Psoas muscle (tissue), 8 donors: ENCODE results near the gene UPK1A. TPM values are rescaled to one million over a fixed set of nuclear protein-coding genes. Genes with fewer than 3 reads are reported as not detected.

Experiments used
- ATAC-seq, 4 donors: fragments of 200-7000 bp; cut with Tn5 transposase; one replicate each; pipeline ENCODE4 v1.9.1; 2020; ENCODE audit warnings: moderate library complexity in 3 of 4, mild to moderate bottlenecking in 2 of 4
- DNase-seq, 2 donors: peaks; one replicate each; pipeline ENCODE4 v3.0.0-alpha.2; 2020
- H3K27ac ChIP-seq: fragments of 200-600 bp; one replicate; pipeline ENCODE4 v1.8.0; 2022
- H3K27me3 ChIP-seq, 3 donors: fragments of 200-600 bp in 1 of 3; one replicate each; pipeline versions ENCODE4 v1.6.1 to v1.8.0; 2013 to 2022; ENCODE audit warnings: low read length in 2 of 3, mild to moderate bottlenecking in 2 of 3, moderate library complexity in 1 of 3; ENCODE audit not compliant: insufficient read depth in 3 of 3
- H3K36me3 ChIP-seq, 2 donors: fragments of 200-600 bp in 1 of 2; one replicate each; pipeline versions ENCODE4 v1.6.1 to v1.8.0; 2013 to 2022; ENCODE audit warnings: low read depth in 1 of 2, mild to moderate bottlenecking in 1 of 2, moderate library complexity in 1 of 2; ENCODE audit not compliant: insufficient read depth in 1 of 2
- H3K4me1 ChIP-seq: fragments of 200-600 bp; one replicate; pipeline ENCODE4 v1.8.0; 2022
- H3K4me3 ChIP-seq: fragments of 200-600 bp; one replicate; pipeline ENCODE4 v1.8.0; 2022; ENCODE audit warnings: mild to moderate bottlenecking
- H3K9me3 ChIP-seq: fragments of 200-600 bp; one replicate; pipeline ENCODE4 v1.8.0; 2022
- CTCF ChIP-seq: fragments of 200-600 bp; IDR thresholded peaks from one replicate; pipeline ENCODE4 v1.8.0; 2022; ENCODE audit warnings: antibody characterized with exemption
- WGBS, 3 donors: extraction: QIAGEN DNeasy Blood & Tissue Kit; methylation state at CpG; one replicate each; pipeline versions ENCODE4 v1.1.6 to v1.1.7; 2013; 5-methylcytosine and 5-hydroxymethylcytosine counted together
- intact Hi-C, 2 donors: fragments of 100-400 bp; cut with DNase I; formaldehyde crosslinking; loops; one replicate each; pipeline versions ENCODE4 v1.11.0 to v1.14.2; 2022
- polyA plus RNA-seq, 3 donors: library from polyadenylated mRNA; stranded (reverse); fragments of 200-250 nt; gene quantifications; one replicate each; pipeline ENCODE4 v1.2.3, GENCODE V29; 2013
- total RNA-seq, 4 donors: library from RNA; stranded (reverse); fragmentation: NEBNext Ultra II Directional in 2 of 4; extraction: Animal tissue kit (Norgen Biotek cat#: 25700) in 2 of 4; gene quantifications; one replicate each; pipeline versions ENCODE4 v1.2.1 to v1.2.4, GENCODE V29; 2021 to 2023
- donor health status: healthy with polysubstance abuse.
- donor health status: DM: no; HTN: no; CAD: no; lungs with moderate emphysema.
- donor health status: Bipolar disorder and iron deficiency.
- donor health status: healthy.
- donor health status: DM: yes; HTN: yes; CAD: no.
- donor health status: DM: no; HTN: no; CAD: no.
- donor health status: DM: no; HTN: no; CAD: no.
- donor health status: DM: yes; HTN: yes; CAD: no.

Gene UPK1A
- total and polyA plus RNA-seq, 7 donors, result 0.17 to 0.31 (median 0.24) TPM; not detected in 4

DNA sequence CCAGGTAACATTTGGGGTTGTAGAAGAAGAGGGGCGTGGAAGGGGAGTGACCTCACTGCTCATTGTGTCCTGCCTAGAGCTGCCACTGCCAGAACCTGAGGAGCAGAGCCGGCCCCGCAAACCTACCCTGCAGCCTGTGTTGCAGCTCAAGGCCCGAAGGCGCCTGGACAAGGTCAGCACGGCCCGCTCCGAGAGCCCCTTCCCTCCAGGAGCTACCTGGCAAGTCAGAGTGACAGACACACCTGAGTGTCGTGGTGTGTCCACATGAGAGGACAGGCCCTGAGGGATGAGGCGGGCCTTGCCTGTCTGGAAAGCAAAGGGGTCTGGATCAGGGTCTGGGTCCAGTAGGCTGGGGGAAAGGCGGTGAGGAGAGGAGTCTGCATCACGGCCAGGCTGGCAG is 58.2 kb downstream of the UPK1A start:
- Histone ChIP-seq H3K9me3 (no peaks in the 10 kb centered on the region), H3K36me3 (peaks cover 17 to 97% of the 10 kb centered on the region in 2 donors), H3K4me3 (no peak overlapping the region), H3K27ac (no peak overlapping the region), H3K27me3 (no peaks in the 10 kb centered on the region), H3K4me1 (peaks cover 5% of the 10 kb centered on the region)
- no peak for TF ChIP-seq CTCF
- ATAC-seq (no peak), DNase-seq (no peak)
- 94 to 96% (median 95%) methylated on average over 12 of the region's 12 CpGs for WGBS, 3 donors
- intact Hi-C loops, result loop anchor here in 1 of 2 donors (2.0 kb wide), 1 partner anchor 14 kb away; no protein-coding TSS in a partner anchor

GRCh38 chr19:35725216-35725861 is 59.0 kb downstream of the UPK1A start:
- Histone ChIP-seq H3K4me1 (no peaks in the 10 kb centered on the region), H3K36me3 (peaks cover 19 to 98% of the 10 kb centered on the region in 2 donors), H3K9me3 (no peaks in the 10 kb centered on the region), H3K27me3 (no peaks in the 10 kb centered on the region), H3K4me3 (no peak overlapping the region), H3K27ac (no peak overlapping the region)
- DNase-seq (no peak), ATAC-seq (no peak)
- no peak for TF ChIP-seq CTCF
- WGBS, 3 donors, result 92 to 95% (median 93%) methylated on average over 23 of the region's 23 CpGs
- intact Hi-C loops, result loop anchor here in 1 of 2 donors (2.0 kb wide), 1 partner anchor 13 kb away; no protein-coding TSS in a partner anchor

GRCh38 chr19:35727053-35727955 is 61.0 kb downstream of the UPK1A start:
- Histone ChIP-seq H3K4me3 (no peak overlapping the region), H3K9me3 (no peaks in the 10 kb centered on the region), H3K4me1 (no peaks in the 10 kb centered on the region), H3K36me3 (peaks cover 19 to 100% of the 10 kb centered on the region in 2 donors), H3K27me3 (no peaks in the 10 kb centered on the region), H3K27ac (no peak overlapping the region)
- no peak for ATAC-seq
- DNase-seq, result no peak
- WGBS, 3 donors, result 91 to 93% (median 92%) methylated on average over 25 of the region's 25 CpGs
- intact Hi-C loops, result no loop called here
- no peak for TF ChIP-seq CTCF

Other genes starting within 250 kb of the UPK1A start
- under 1 TPM in 3 of 4 donors, not detected in 1; 0.13 to 0.47 (median 0.41) TPM for gene FFAR2, start 218.3 kb upstream of the UPK1A start, total RNA-seq
- gene FFAR2, start 218.3 kb upstream of the UPK1A start, polyA plus RNA-seq, result under 1 TPM; 0.07 to 0.16 (median 0.08) TPM
- not detected for gene KRTDAP, start 176.1 kb upstream of the UPK1A start, total RNA-seq
- gene KRTDAP, start 176.1 kb upstream of the UPK1A start, polyA plus RNA-seq, result not detected
- under 1 TPM in 3 of 4 donors, not detected in 1; 0.44 to 0.63 (median 0.45) TPM for gene DMKN, start 152.9 kb upstream of the UPK1A start, total RNA-seq
- gene DMKN, start 152.9 kb upstream of the UPK1A start, polyA plus RNA-seq, result under 1 TPM; 0.21 to 0.77 (median 0.73) TPM
- not detected for gene SBSN, start 138.2 kb upstream of the UPK1A start, total RNA-seq
- under 1 TPM in 1 of 3 donors, not detected in 2; 0.09 TPM for gene SBSN, start 138.2 kb upstream of the UPK1A start, polyA plus RNA-seq
- gene GAPDHS, start 133.1 kb upstream of the UPK1A start, total RNA-seq, result not detected
- gene GAPDHS, start 133.1 kb upstream of the UPK1A start, polyA plus RNA-seq, result not detected
- gene TMEM147, start 120.9 kb upstream of the UPK1A start, total RNA-seq, result 100 to 1,000 TPM in 1 of 4 donors, 10 to 100 TPM in 3; 77.1 to 103 (median 85.5) TPM
- 100 to 1,000 TPM; 143 to 245 (median 202) TPM for gene TMEM147, start 120.9 kb upstream of the UPK1A start, polyA plus RNA-seq
- not detected for gene ATP4A, start 102.9 kb upstream of the UPK1A start, total RNA-seq
- gene ATP4A, start 102.9 kb upstream of the UPK1A start, polyA plus RNA-seq, result not detected
- gene PMIS2, start 80.3 kb upstream of the UPK1A start, total RNA-seq, result not detected
- gene PMIS2, start 80.3 kb upstream of the UPK1A start, polyA plus RNA-seq, result not detected
- 1 to 10 TPM; 2.5 to 6.1 (median 4.8) TPM for gene HAUS5, start 53.8 kb upstream of the UPK1A start, total RNA-seq
- gene HAUS5, start 53.8 kb upstream of the UPK1A start, polyA plus RNA-seq, result 1 to 10 TPM; 3.3 to 3.9 (median 3.6) TPM
- gene RBM42, start 37.5 kb upstream of the UPK1A start, total RNA-seq, result 10 to 100 TPM; 50.1 to 68.1 (median 59.1) TPM
- gene RBM42, start 37.5 kb upstream of the UPK1A start, polyA plus RNA-seq, result 10 to 100 TPM; 53.2 to 69.1 (median 61.1) TPM
- not detected for gene ETV2, start 24.8 kb upstream of the UPK1A start, total RNA-seq
- under 1 TPM; 0.19 to 0.23 (median 0.20) TPM for gene ETV2, start 24.8 kb upstream of the UPK1A start, polyA plus RNA-seq
- gene COX6B1, start 18.2 kb upstream of the UPK1A start, total RNA-seq, result 100 to 1,000 TPM; 631 to 878 (median 757) TPM
- gene COX6B1, start 18.2 kb upstream of the UPK1A start, polyA plus RNA-seq, result 1,000 to 10,000 TPM in 2 of 3 donors, 100 to 1,000 TPM in 1; 912 to 1,724 (median 1,459) TPM
- gene ZBTB32, start 38.0 kb downstream of the UPK1A start, total RNA-seq, result not detected
- gene ZBTB32, start 38.0 kb downstream of the UPK1A start, polyA plus RNA-seq, result under 1 TPM in 2 of 3 donors, not detected in 1; 0.08 to 0.10 TPM
- gene KMT2B, start 51.5 kb downstream of the UPK1A start, total RNA-seq, result 10 to 100 TPM; 18.0 to 29.0 (median 23.4) TPM
- 10 to 100 TPM; 13.4 to 20.0 (median 19.2) TPM for gene KMT2B, start 51.5 kb downstream of the UPK1A start, polyA plus RNA-seq
- gene IGFLR1, start 75.9 kb downstream of the UPK1A start, total RNA-seq, result 10 to 100 TPM in 1 of 4 donors, 1 to 10 TPM in 3; 2.0 to 12.4 (median 2.4) TPM
- 10 to 100 TPM in 1 of 3 donors, 1 to 10 TPM in 2; 5.8 to 11.9 (median 9.9) TPM for gene IGFLR1, start 75.9 kb downstream of the UPK1A start, polyA plus RNA-seq
- 10 to 100 TPM; 13.3 to 28.7 (median 19.6) TPM for gene U2AF1L4, start 78.9 kb downstream of the UPK1A start, total RNA-seq
- 10 to 100 TPM; 12.3 to 26.6 (median 13.6) TPM for gene U2AF1L4, start 78.9 kb downstream of the UPK1A start, polyA plus RNA-seq
- gene PSENEN, start 79.1 kb downstream of the UPK1A start, total RNA-seq, result 10 to 100 TPM; 34.7 to 41.0 (median 36.7) TPM
- gene PSENEN, start 79.1 kb downstream of the UPK1A start, polyA plus RNA-seq, result 100 to 1,000 TPM in 1 of 3 donors, 10 to 100 TPM in 2; 61.6 to 116 (median 67.7) TPM
- gene LIN37, start 82.1 kb downstream of the UPK1A start, total RNA-seq, result 10 to 100 TPM in 1 of 4 donors, 1 to 10 TPM in 3; 3.1 to 14.5 (median 7.9) TPM
- gene LIN37, start 82.1 kb downstream of the UPK1A start, polyA plus RNA-seq, result 10 to 100 TPM; 17.8 to 26.8 (median 23.1) TPM
- gene HSPB6, start 90.5 kb downstream of the UPK1A start, total RNA-seq, result 1,000 to 10,000 TPM in 1 of 4 donors, 100 to 1,000 TPM in 3; 656 to 1,308 (median 674) TPM
- gene HSPB6, start 90.5 kb downstream of the UPK1A start, polyA plus RNA-seq, result 100 to 1,000 TPM; 303 to 719 (median 476) TPM
- gene PROSER3, start 91.7 kb downstream of the UPK1A start, total RNA-seq, result 10 to 100 TPM in 1 of 4 donors, 1 to 10 TPM in 3; 4.2 to 16.2 (median 9.0) TPM
- gene PROSER3, start 91.7 kb downstream of the UPK1A start, polyA plus RNA-seq, result 10 to 100 TPM in 1 of 3 donors, 1 to 10 TPM in 2; 4.6 to 14.2 (median 5.3) TPM
- gene ARHGAP33, start 109.0 kb downstream of the UPK1A start, total RNA-seq, result 1 to 10 TPM in 3 of 4 donors, under 1 TPM in 1; 0.68 to 4.0 (median 2.2) TPM
- 1 to 10 TPM in 2 of 3 donors, under 1 TPM in 1; 0.96 to 1.4 (median 1.3) TPM for gene ARHGAP33, start 109.0 kb downstream of the UPK1A start, polyA plus RNA-seq
- gene PRODH2, start 146.3 kb downstream of the UPK1A start, total RNA-seq, result not detected
- gene PRODH2, start 146.3 kb downstream of the UPK1A start, polyA plus RNA-seq, result not detected
- gene NPHS1, start 186.0 kb downstream of the UPK1A start, total RNA-seq, result not detected
- not detected for gene NPHS1, start 186.0 kb downstream of the UPK1A start, polyA plus RNA-seq
- not detected for gene KIRREL2, start 190.4 kb downstream of the UPK1A start, total RNA-seq
- gene KIRREL2, start 190.4 kb downstream of the UPK1A start, polyA plus RNA-seq, result not detected
- gene APLP1, start 202.1 kb downstream of the UPK1A start, total RNA-seq, result 1 to 10 TPM in 1 of 4 donors, under 1 TPM in 3; 0.48 to 4.1 (median 0.78) TPM
- 1 to 10 TPM in 1 of 3 donors, under 1 TPM in 2; 0.48 to 2.2 (median 1.00) TPM for gene APLP1, start 202.1 kb downstream of the UPK1A start, polyA plus RNA-seq
- gene NFKBID, start 234.0 kb downstream of the UPK1A start, total RNA-seq, result 1 to 10 TPM in 3 of 4 donors, under 1 TPM in 1; 0.90 to 2.2 (median 1.5) TPM
- 1 to 10 TPM in 2 of 3 donors, under 1 TPM in 1; 0.75 to 1.6 (median 1.2) TPM for gene NFKBID, start 234.0 kb downstream of the UPK1A start, polyA plus RNA-seq
- gene HCST, start 236.0 kb downstream of the UPK1A start, total RNA-seq, result 1 to 10 TPM; 1.7 to 4.7 (median 3.1) TPM
- 1 to 10 TPM; 1.1 to 4.2 (median 3.5) TPM for gene HCST, start 236.0 kb downstream of the UPK1A start, polyA plus RNA-seq
- gene TYROBP, start 241.8 kb downstream of the UPK1A start, total RNA-seq, result 10 to 100 TPM in 3 of 4 donors, 1 to 10 TPM in 1; 9.4 to 22.1 (median 14.2) TPM
- 10 to 100 TPM in 2 of 3 donors, 1 to 10 TPM in 1; 7.8 to 19.1 (median 10.6) TPM for gene TYROBP, start 241.8 kb downstream of the UPK1A start, polyA plus RNA-seq